Measurements from ENCODE around the gene STON2. TPM values are rescaled to one million over a fixed set of nuclear protein-coding genes. Genes with fewer than 3 reads are reported as not detected.

Gene STON2
- total and polyA plus RNA-seq, 2 experiments from 2014 or later, result 5.0 to 22.7 TPM

DNA sequence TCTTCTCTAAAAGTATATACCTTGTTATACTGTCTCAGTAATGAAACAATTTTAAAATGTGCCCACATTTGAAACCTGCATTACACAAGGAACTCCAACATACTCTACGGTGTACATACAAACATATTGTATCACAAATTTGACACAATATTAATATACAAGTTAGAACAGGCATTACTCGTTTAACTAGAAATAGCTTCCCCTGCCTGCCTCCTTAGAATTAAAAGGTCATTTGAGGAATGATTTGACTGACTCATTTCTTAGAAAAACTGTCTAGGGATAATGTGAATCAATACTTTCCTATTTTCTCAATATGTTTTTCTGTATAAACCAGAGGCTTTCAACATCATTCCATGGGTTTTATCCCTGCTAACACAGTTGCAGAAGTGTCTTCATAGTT lies 73.7 kb downstream of the STON2 start:
- no peaks in the 10 kb centered on the region for H3K9me3 ChIP-seq (ENCODE audit: low read depth)

GRCh38 chr14:81324011-81324410 lies 76.1 kb downstream of the STON2 start:
- peak; percentile 81 for DNase-seq (ENCODE audit: low spot score)
- peak overlapping the region; percentile 28 for H3K4me3 ChIP-seq
- TF ChIP-seq EZH2 (IDR thresholded peaks at IDR 0.05; ENCODE audit: borderline replicate concordance) (no peak), EZH2phosphoT487 (IDR thresholded peaks at IDR 0.05; ENCODE audit: low read depth, severe bottlenecking, unreplicated experiment) (no peak), CTCF (IDR thresholded peaks at IDR 0.05; ENCODE audit: poor library complexity) (no peak)
- no peaks in the 10 kb centered on the region for H3K36me3 ChIP-seq (replicated peaks; ENCODE audit: insufficient read depth, low read depth)
- no peaks in the 10 kb centered on the region for H3K9me3 ChIP-seq (ENCODE audit: low read depth)
- peak overlapping the region; percentile 88 for H3K27ac ChIP-seq
- peak overlapping the region; percentile 81 for H3K4me2 ChIP-seq
- no peaks in the 10 kb centered on the region for H4K20me1 ChIP-seq (ENCODE audit: insufficient read depth, poor library complexity, severe bottlenecking)
- 9% methylated on average over 11 of the region's 11 CpGs for WGBS (ENCODE audit: low lambda C conversion rate, missing lambda C conversion rate)
- H2AFZ ChIP-seq, result peak overlapping the region; percentile 50
- H3K9me2 ChIP-seq (replicated peaks; ENCODE audit: insufficient read depth), result no peaks in the 10 kb centered on the region
- H3K79me2 ChIP-seq, result peaks cover 24% of the 10 kb centered on the region
- peaks cover 19% of the 10 kb centered on the region for H3K4me1 ChIP-seq (ENCODE audit: insufficient read depth)
- no peaks in the 10 kb centered on the region for H3K27me3 ChIP-seq

More for the DNA sequence above, 73.7 kb downstream of the STON2 start:
- H3K4me3 ChIP-seq, result no peak overlapping the region
- no peaks in the 10 kb centered on the region for H3K27me3 ChIP-seq
- DNase-seq (ENCODE audit: low spot score), result no peak
- no peaks in the 10 kb centered on the region for H4K20me1 ChIP-seq (ENCODE audit: insufficient read depth, poor library complexity, severe bottlenecking)
- no peaks in the 10 kb centered on the region for H3K9me2 ChIP-seq (replicated peaks; ENCODE audit: insufficient read depth)
- no peak overlapping the region for H3K4me2 ChIP-seq
- no peak for TF ChIP-seq CTCF (IDR thresholded peaks at IDR 0.05; ENCODE audit: poor library complexity)
- TF ChIP-seq EZH2 (IDR thresholded peaks at IDR 0.05; ENCODE audit: borderline replicate concordance), result no peak
- TF ChIP-seq EZH2phosphoT487 (IDR thresholded peaks at IDR 0.05; ENCODE audit: low read depth, severe bottlenecking, unreplicated experiment), result no peak
- no peak overlapping the region for H3K27ac ChIP-seq
- peaks cover 16% of the 10 kb centered on the region for H3K79me2 ChIP-seq
- no peaks in the 10 kb centered on the region for H3K36me3 ChIP-seq (replicated peaks; ENCODE audit: insufficient read depth, low read depth)
- WGBS (ENCODE audit: low lambda C conversion rate, missing lambda C conversion rate), result 91% methylated on average over 2 of the region's 2 CpGs
- H2AFZ ChIP-seq, result no peak overlapping the region
- peaks cover 11% of the 10 kb centered on the region for H3K4me1 ChIP-seq (ENCODE audit: insufficient read depth)

- TF ChIP-seq EZH2phosphoT487 (IDR thresholded peaks at IDR 0.05; ENCODE audit: low read depth, severe bottlenecking, unreplicated experiment) (no peak), EZH2 (IDR thresholded peaks at IDR 0.05; ENCODE audit: borderline replicate concordance) (no peak), CTCF (IDR thresholded peaks at IDR 0.05; ENCODE audit: poor library complexity) (no peak)
- H3K27ac ChIP-seq, result peak overlapping the region; percentile 88
- H3K4me3 ChIP-seq, result peak overlapping the region; percentile 28
- no peaks in the 10 kb centered on the region for H3K9me3 ChIP-seq (ENCODE audit: low read depth)
- no peaks in the 10 kb centered on the region for H3K9me2 ChIP-seq (replicated peaks; ENCODE audit: insufficient read depth)
- no peaks in the 10 kb centered on the region for H4K20me1 ChIP-seq (ENCODE audit: insufficient read depth, poor library complexity, severe bottlenecking)
- H3K27me3 ChIP-seq, result no peaks in the 10 kb centered on the region
- H3K4me2 ChIP-seq, result peak overlapping the region; percentile 81
- no peaks in the 10 kb centered on the region for H3K36me3 ChIP-seq (replicated peaks; ENCODE audit: insufficient read depth, low read depth)
- peak overlapping the region; percentile 50 for H2AFZ ChIP-seq
- WGBS (ENCODE audit: low lambda C conversion rate, missing lambda C conversion rate), result 40% methylated on average over 2 of the region's 2 CpGs
- DNase-seq (ENCODE audit: low spot score), result no peak
- peaks cover 30% of the 10 kb centered on the region for H3K79me2 ChIP-seq
- H3K4me1 ChIP-seq (ENCODE audit: insufficient read depth), result peaks cover 19% of the 10 kb centered on the region
Observed at GRCh38 chr14:81323093-81323492, 77.0 kb downstream of the STON2 start.

DNA sequence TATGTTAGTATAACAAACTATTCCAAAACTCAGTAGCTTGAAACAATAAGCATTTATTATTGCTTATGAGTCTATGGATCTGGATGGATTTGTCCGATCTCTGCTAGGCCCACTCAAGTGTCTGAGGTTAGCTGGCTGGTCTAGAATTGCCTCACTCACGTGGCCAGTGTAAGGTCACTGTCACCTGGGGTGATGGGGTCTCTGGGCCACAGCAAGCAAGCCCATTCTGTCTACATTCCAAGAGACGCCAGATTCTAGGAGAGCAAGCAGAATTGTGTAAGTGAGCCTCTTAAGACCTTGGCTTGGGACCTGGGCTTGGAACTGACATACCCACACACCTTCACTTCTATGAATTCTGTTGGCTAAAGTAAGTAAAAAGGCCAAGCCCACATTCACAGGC lies 80.2 kb downstream of the STON2 start:
- Histone ChIP-seq H3K9me2 (replicated peaks; ENCODE audit: insufficient read depth) (no peaks in the 10 kb centered on the region), H3K4me1 (ENCODE audit: insufficient read depth) (peaks cover 25% of the 10 kb centered on the region), H3K27ac (peak overlapping the region; percentile 33), H2AFZ (no peak overlapping the region), H4K20me1 (ENCODE audit: insufficient read depth, poor library complexity, severe bottlenecking) (no peaks in the 10 kb centered on the region), H3K9me3 (ENCODE audit: low read depth) (no peaks in the 10 kb centered on the region), H3K4me2 (no peak overlapping the region), H3K4me3 (no peak overlapping the region), H3K27me3 (no peaks in the 10 kb centered on the region), H3K79me2 (peaks cover 54% of the 10 kb centered on the region), H3K36me3 (replicated peaks; ENCODE audit: insufficient read depth, low read depth) (no peaks in the 10 kb centered on the region)
- 86% methylated on average over 3 of the region's 3 CpGs for whole genome bisulfite sequencing (ENCODE audit: low lambda C conversion rate, missing lambda C conversion rate)
- no peak for DNase-seq (ENCODE audit: low spot score)
- TF ChIP-seq CTCF (IDR thresholded peaks at IDR 0.05; ENCODE audit: poor library complexity) (no peak), EZH2phosphoT487 (IDR thresholded peaks at IDR 0.05; ENCODE audit: low read depth, severe bottlenecking, unreplicated experiment) (no peak), EZH2 (IDR thresholded peaks at IDR 0.05; ENCODE audit: borderline replicate concordance) (no peak)

Data from hepatocyte (in vitro differentiated cells).